Stimulated activated CD4-positive, alpha-beta T cell treated with anti-CD3 and anti-CD28 coated beads, Interleukin-2, amount 100 ng/mL, for 4 hours (primary cell): ENCODE results near the gene SLC16A3.

Experiments
- DNase-seq: peaks from one replicate; pipeline ENCODE4 v3.0.0-alpha.2; 2020; ENCODE audit warnings: low read depth

Gene SLC16A3

DNA sequence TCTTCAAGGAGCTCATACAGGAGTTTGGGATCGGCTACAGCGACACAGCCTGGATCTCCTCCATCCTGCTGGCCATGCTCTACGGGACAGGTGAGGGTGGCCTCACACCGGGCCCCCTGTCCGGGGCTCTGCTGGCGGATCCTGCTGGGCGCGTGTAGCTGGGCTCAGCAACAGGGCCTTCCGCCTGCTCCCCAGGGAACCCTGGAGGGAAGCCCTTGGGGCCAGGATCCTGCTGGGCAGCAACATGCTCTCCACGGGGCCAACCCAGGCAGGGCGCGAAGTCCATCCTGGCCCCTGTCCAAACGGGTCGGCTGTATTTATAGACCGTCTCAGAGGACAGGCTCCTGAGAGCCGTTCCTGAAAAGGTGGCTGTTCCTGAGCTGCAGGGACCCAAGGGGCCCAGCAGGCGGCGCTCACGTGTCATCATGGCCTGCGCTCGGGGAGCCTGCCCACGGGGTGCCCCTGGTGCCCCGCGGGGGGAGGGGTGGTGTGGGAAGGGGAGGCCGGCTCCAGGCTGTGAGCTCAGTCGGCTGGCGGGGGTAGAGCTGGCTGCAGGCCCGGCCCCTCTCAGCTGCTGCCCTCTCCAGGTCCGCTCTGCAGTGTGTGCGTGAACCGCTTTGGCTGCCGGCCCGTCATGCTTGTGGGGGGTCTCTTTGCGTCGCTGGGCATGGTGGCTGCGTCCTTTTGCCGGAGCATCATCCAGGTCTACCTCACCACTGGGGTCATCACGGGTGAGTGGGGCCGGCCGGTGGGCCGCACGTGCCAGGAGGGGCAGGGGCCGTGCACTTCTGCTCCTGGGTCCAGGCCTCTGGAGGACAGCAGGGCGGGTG lies 7.5 kb downstream of the SLC16A3 start:
- DNase-seq, result peak; percentile 59

- no peak for DNase-seq
These were observed 8.4 kb downstream of the SLC16A3 start for GRCh38 chr17:82237083-82237745.

DNA sequence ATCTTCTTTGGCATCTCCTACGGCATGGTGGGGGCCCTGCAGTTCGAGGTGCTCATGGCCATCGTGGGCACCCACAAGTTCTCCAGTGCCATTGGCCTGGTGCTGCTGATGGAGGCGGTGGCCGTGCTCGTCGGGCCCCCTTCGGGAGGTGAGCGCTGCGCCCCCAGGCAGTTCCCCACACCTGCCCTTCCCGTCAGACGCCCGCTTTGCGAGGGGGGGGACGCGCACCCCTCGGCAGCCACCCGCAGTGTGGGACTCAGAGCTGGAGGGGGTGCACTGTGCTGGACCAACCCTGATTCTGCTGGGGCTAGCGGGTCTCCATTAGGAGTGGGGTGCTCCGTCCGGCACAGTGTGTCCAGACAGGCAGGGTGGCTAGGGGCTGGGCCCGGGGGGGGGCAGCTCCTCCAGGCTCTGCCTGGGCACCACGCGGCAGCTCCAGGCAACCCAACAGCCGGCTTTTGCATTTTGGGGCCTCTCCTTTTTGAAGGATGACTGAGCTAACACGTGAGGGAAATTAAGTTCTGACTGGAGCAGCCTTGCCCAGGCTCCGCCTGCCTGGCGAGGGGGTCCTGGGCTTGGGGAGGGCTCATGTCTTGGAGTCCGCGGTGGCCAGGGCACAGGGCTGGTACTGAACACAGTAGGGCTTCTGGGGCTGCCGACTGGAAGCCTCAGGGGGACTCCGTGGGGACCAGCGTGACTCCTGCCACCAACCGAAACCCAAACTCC lies 9.1 kb downstream of the SLC16A3 start:
- no peak for DNase-seq

- peak; percentile 59 for DNase-seq
These were observed 9.8 kb downstream of the SLC16A3 start for GRCh38 chr17:82238472-82239201.

- DNase-seq, result no peak
These were observed 10.6 kb downstream of the SLC16A3 start for GRCh38 chr17:82239401-82239925.

GRCh38 chr17:82239926-82240505 lies 11.2 kb downstream of the SLC16A3 start:
- no peak for DNase-seq

DNA sequence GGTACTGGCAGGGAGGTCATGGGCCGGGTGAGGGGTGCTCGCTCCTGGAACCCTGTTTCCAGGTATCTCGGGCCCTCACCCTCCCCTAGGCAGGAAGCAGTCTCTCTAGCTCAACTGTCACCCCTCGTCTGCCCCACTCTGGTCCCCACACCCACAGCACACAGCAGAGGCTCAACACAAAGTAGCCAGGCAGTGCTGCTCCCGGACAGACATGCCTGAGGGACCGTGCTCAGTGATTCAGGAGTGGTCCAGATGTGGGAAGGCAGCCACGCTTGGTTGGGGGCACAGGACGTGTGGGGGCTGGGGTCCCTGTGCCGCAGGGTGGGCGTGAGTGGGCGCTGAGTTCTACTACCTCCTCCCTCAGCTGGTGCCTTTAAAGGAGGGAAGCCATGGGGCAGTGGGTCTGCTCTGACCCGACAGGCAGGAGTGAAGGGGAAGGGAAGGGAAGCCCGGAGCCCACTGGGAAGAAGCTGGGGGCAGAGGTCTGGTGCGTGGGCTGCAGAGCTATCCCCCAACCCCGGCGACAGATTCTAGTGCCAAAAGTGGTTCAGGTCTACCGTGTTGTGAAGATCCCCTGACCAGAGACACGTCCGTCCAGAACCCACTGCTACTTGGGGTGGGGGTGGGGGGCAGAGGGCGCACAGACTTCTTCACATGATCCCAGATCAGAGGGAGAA lies 11.8 kb downstream of the SLC16A3 start:
- no peak for DNase-seq

- DNase-seq, result no peak
These were observed 12.5 kb downstream of the SLC16A3 start for GRCh38 chr17:82241183-82241925.

DNA sequence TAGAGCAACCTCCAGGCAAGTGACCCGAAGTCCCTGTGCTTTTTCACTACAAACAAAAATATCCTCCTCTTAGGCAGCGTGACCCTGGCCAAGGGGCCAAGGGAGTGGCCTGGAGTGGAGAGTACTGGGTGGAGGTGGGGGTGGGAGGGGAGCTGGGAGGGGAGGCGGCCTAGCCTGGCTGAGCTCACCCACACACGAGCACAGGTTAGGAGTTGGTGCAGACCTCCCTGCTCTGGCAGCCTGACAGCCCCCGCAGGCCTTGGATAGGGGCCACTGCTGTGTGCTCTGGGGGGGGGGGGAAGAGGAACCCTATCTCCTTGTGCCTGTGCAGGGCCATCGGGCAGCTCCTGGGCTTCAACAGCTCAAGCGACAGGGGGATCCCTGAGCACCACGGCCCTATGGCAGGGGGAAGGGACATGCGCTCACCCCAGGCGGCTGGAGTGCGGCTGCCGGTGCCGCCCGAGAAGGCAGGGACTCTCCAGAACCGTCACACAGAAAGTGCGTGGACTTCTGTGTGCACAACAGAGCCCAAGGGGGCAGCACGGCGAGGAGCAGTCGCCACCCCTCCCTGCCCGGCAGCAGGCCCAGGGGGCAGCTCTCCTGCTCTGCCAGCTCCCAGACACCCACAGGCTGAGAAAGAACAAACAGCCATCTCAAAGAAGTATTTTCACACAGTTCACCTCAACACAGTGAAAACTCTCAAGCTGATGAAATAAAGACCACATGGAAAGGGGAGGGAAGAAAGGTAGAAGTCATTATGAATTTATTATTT lies 13.3 kb downstream of the SLC16A3 start:
- DNase-seq, result no peak

GRCh38 chr17:82242698-82242976 lies 13.8 kb downstream of the SLC16A3 start:
- DNase-seq, result no peak

GRCh38 chr17:82242977-82243647 lies 14.3 kb downstream of the SLC16A3 start:
- DNase-seq, result no peak

- no peak for DNase-seq
These were observed 15.0 kb downstream of the SLC16A3 start for GRCh38 chr17:82243648-82244412.

DNA sequence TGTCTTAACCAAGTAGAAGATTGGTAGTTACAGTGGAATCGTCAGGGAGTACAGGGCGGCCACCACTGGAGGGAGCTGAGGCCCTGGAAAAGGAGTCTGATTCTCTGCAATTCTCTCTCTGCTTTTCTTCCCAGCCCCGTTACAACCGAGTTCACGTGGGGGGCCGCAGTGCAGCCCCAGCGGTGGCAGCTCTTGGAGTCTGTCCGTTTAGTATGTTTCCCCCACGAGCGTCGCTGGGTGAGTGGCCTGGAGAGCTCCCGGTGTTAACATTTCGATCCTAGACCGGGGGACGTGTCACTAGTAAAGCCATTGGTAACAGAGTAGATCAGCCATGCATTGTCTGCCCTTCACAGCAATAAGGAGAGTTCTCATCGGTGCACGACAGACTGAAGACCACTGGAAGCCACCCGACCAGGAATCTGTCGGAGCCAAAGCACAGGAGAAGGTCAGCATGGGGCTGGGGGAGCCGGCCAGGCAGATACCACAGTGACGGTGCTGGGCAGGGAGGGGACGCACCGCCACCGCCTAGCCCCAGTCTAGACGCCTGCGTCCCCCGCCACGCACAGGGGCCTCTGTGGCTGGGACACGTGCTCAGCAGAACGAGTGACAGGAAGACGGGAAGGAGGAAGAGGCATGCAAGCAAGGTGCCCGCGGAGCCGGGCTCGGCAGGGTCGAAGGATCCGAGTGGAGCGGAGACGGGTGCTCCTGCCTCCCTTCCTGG lies 15.7 kb downstream of the SLC16A3 start:
- DNase-seq, result no peak

DNA sequence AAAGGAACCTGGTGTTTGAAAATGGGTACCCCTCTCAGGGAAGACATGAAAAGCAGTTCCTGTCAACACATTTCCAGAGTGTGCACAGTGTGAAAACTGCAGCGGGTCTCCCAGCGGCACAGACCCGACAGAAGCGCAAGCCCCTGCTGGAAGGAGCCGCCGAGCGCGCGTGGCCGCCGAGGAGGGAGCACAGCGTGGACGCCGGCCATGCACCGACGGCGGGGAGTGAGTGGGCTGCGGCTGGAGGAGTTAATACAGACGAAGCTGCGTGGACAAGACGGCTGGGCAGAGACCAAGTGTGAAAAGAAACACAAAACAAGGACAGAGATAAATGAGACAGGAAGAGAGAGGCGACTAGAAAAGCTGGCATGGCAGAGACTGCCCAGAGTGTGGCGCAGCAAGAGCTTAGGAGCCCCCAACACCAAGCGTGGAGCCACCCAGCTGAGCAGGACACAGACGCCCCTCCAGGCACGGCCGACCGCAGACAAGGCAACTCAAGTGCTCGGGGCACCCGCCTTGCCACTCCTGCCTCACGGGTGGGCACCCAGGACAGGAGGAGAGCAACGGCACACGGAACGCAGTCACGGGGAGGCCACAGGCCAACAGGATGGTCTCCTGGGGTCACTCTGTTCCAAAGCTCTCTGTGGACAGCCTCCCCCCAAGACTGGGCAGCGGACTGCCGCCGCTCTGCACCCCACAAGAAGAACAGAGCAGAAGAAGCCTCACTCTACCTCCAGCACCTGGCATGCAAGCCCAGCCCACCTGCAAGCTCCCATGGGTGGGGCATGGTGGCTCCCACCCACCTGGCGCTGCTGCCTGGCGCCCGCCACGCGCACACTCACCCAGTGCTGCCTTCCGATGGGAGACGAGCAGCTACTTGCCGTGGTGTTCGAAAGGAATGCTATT lies 16.5 kb downstream of the SLC16A3 start:
- DNase-seq, result no peak

GRCh38 chr17:82246040-82246364 lies 17.2 kb downstream of the SLC16A3 start:
- no peak for DNase-seq

- no peak for DNase-seq
These were observed 17.7 kb downstream of the SLC16A3 start for GRCh38 chr17:82246365-82247181.
